Measurements from ENCODE around the gene GOLIM4. TPM values are rescaled to one million over a fixed set of nuclear protein-coding genes. Genes with fewer than 3 reads are reported as not detected.
"Not testable (repeated sequence)": the region's sequence is repeated elsewhere in the genome, so short reads cannot be mapped to it uniquely, and the experiment has no call there.

Gene GOLIM4
- total RNA-seq, 1 experiment from 2014 or later: 17.4 TPM

GRCh38 chr3:168138421-168138820 is 42.7 kb upstream of the GOLIM4 start:
- no peak overlapping the region for H3K4me3 Mint-ChIP-seq (ENCODE audit: unreplicated experiment)
- no peaks in the 10 kb centered on the region for H3K27me3 Mint-ChIP-seq (ENCODE audit: insufficient read depth, unreplicated experiment)
- Histone ChIP-seq H3K9me3 (no peaks in the 10 kb centered on the region), H3K36me3 (ENCODE audit: control insufficient read depth, insufficient read depth, low read length) (no peaks in the 10 kb centered on the region), H3K4me1 (no peaks in the 10 kb centered on the region), H3K4me3 (ENCODE audit: low read depth, low read length) (no peak overlapping the region), H3K27me3 (replicated peaks; ENCODE audit: control insufficient read depth, insufficient read depth, low read length) (no peaks in the 10 kb centered on the region)
- ChIA-PET CTCF (no interaction called here), POLR2A (no interaction called here)
- DNase-seq: no peak
- H3K4me1 Mint-ChIP-seq (ENCODE audit: low read depth, unreplicated experiment): no peaks in the 10 kb centered on the region
- intact Hi-C loops (cut with micrococcal nuclease; ENCODE audit: unreplicated experiment): no loop called here
- no peaks in the 10 kb centered on the region for H3K36me3 Mint-ChIP-seq (ENCODE audit: insufficient read depth, unreplicated experiment)
- H3K9me3 Mint-ChIP-seq (ENCODE audit: unreplicated experiment): no peaks in the 10 kb centered on the region
- BruUV-seq (replicated peaks): no TSS peak
- TF ChIP-seq CTCF (IDR thresholded peaks at IDR 0.05; ENCODE audit: insufficient read depth in 1 of 2, low read depth in 1 of 2, low read length in 1 of 2, severe bottlenecking in 1 of 2, unreplicated experiment in 1 of 2): no peak
- H3K27ac Mint-ChIP-seq (ENCODE audit: unreplicated experiment): no peak overlapping the region

- Mint-ChIP-seq H3K4me1 (ENCODE audit: low read depth, unreplicated experiment) (no peaks in the 10 kb centered on the region), H3K27me3 (ENCODE audit: insufficient read depth, unreplicated experiment) (peaks cover 3% of the 10 kb centered on the region), H3K4me3 (ENCODE audit: unreplicated experiment) (no peak overlapping the region), H3K9me3 (ENCODE audit: unreplicated experiment) (no peaks in the 10 kb centered on the region), H3K27ac (ENCODE audit: unreplicated experiment) (no peak overlapping the region), H3K36me3 (ENCODE audit: insufficient read depth, unreplicated experiment) (no peaks in the 10 kb centered on the region)
- DNase-seq: no peak
- CTCF ChIA-PET: no interaction called here
- no TSS peak for BruUV-seq (replicated peaks)
- no peaks in the 10 kb centered on the region for H3K9me3 ChIP-seq
- H3K4me3 ChIP-seq (ENCODE audit: low read depth, low read length): no peak overlapping the region
- H3K4me1 ChIP-seq: no peaks in the 10 kb centered on the region
- H3K36me3 ChIP-seq (ENCODE audit: control insufficient read depth, insufficient read depth, low read length): no peaks in the 10 kb centered on the region
- intact Hi-C loops (cut with micrococcal nuclease; ENCODE audit: unreplicated experiment): no loop called here
- H3K27me3 ChIP-seq (replicated peaks; ENCODE audit: control insufficient read depth, insufficient read depth, low read length): no peaks in the 10 kb centered on the region
- POLR2A ChIA-PET: no interaction called here
- TF ChIP-seq CTCF (IDR thresholded peaks at IDR 0.05; ENCODE audit: insufficient read depth in 1 of 2, low read depth in 1 of 2, low read length in 1 of 2, severe bottlenecking in 1 of 2, unreplicated experiment in 1 of 2): no peak
Measured at GRCh38 chr3:168134931-168135330, 39.2 kb upstream of the GOLIM4 start.

GRCh38 chr3:168130250-168130649 is 34.5 kb upstream of the GOLIM4 start:
- BruUV-seq (replicated peaks); DNase-seq; H3K4me1 ChIP-seq; H3K4me1 Mint-ChIP-seq (ENCODE audit: low read depth, unreplicated experiment); H3K27ac Mint-ChIP-seq (ENCODE audit: unreplicated experiment); H3K27me3 Mint-ChIP-seq (ENCODE audit: insufficient read depth, unreplicated experiment); H3K4me3 ChIP-seq (ENCODE audit: low read depth, low read length); POLR2A ChIA-PET; intact Hi-C loops (cut with micrococcal nuclease; ENCODE audit: unreplicated experiment); H3K4me3 Mint-ChIP-seq (ENCODE audit: unreplicated experiment); H3K36me3 Mint-ChIP-seq (ENCODE audit: insufficient read depth, unreplicated experiment); H3K36me3 ChIP-seq (ENCODE audit: control insufficient read depth, insufficient read depth, low read length); H3K27me3 ChIP-seq (replicated peaks; ENCODE audit: control insufficient read depth, insufficient read depth, low read length); H3K9me3 ChIP-seq; H3K9me3 Mint-ChIP-seq (ENCODE audit: unreplicated experiment); CTCF ChIA-PET: not testable (repeated sequence)

- H3K27ac Mint-ChIP-seq (ENCODE audit: unreplicated experiment); BruUV-seq (replicated peaks); H3K36me3 Mint-ChIP-seq (ENCODE audit: insufficient read depth, unreplicated experiment); H3K4me1 ChIP-seq; H3K9me3 Mint-ChIP-seq (ENCODE audit: unreplicated experiment); H3K36me3 ChIP-seq (ENCODE audit: control insufficient read depth, insufficient read depth, low read length); DNase-seq; H3K4me3 Mint-ChIP-seq (ENCODE audit: unreplicated experiment); POLR2A ChIA-PET; H3K4me1 Mint-ChIP-seq (ENCODE audit: low read depth, unreplicated experiment); H3K27me3 ChIP-seq (replicated peaks; ENCODE audit: control insufficient read depth, insufficient read depth, low read length); CTCF ChIA-PET; H3K9me3 ChIP-seq; H3K4me3 ChIP-seq (ENCODE audit: low read depth, low read length); H3K27me3 Mint-ChIP-seq (ENCODE audit: insufficient read depth, unreplicated experiment): not testable (repeated sequence)
- intact Hi-C loops (cut with micrococcal nuclease; ENCODE audit: unreplicated experiment): loop anchor here (5.0 kb wide), 1 partner anchor 36 kb away; no protein-coding TSS in a partner anchor
Measured at GRCh38 chr3:168128463-168128862, 32.7 kb upstream of the GOLIM4 start.
